H9 (cell line): ENCODE data around the gene EIF2B5. TPM values are rescaled to one million over a fixed set of nuclear protein-coding genes. Genes with fewer than 3 reads are reported as not detected.
"Not testable (repeated sequence)": the region's sequence is repeated elsewhere in the genome, so short reads cannot be mapped to it uniquely, and the experiment has no call there.

Experiments used
- DNase-seq: peaks from one replicate; pipeline ENCODE4 v3.0.0-alpha.2; 2017
- H2AFZ ChIP-seq: one replicate; pipeline ENCODE4 v1.6.1; 2013; ENCODE audit warnings: mild to moderate bottlenecking, low read length, control low read depth, moderate library complexity
- H2AK5ac ChIP-seq: 2 replicates; pipeline ENCODE4 v1.6.1; 2013; ENCODE audit warnings: low read length, control low read depth, mixed read lengths; ENCODE audit not compliant: insufficient read length
- H2BK120ac ChIP-seq: one replicate; pipeline ENCODE4 v1.6.1; 2013; ENCODE audit warnings: low read depth, mild to moderate bottlenecking, low read length, control low read depth, inconsistent platforms; ENCODE audit not compliant: poor library complexity, severe bottlenecking
- H2BK12ac ChIP-seq: 2 replicates; pipeline ENCODE4 v1.6.1; 2013; ENCODE audit warnings: low read length, control low read depth, mixed read lengths, low read depth; ENCODE audit not compliant: insufficient read length
- H2BK15ac ChIP-seq: 2 replicates; pipeline ENCODE4 v1.6.1; 2013; ENCODE audit warnings: low read depth, low read length, control low read depth
- H2BK20ac ChIP-seq: one replicate; pipeline ENCODE4 v1.6.1; 2013; ENCODE audit warnings: low read depth, mild to moderate bottlenecking, low read length, control low read depth, inconsistent platforms; ENCODE audit not compliant: poor library complexity, severe bottlenecking
- H2BK5ac ChIP-seq: 2 replicates; pipeline ENCODE4 v1.6.1; 2013; ENCODE audit warnings: low read length, control low read depth, mixed read lengths; ENCODE audit not compliant: insufficient read length
- H3K14ac ChIP-seq: 2 replicates; pipeline ENCODE4 v1.6.1; 2013; ENCODE audit warnings: low read length, control low read depth; ENCODE audit not compliant: insufficient read depth
- H3K18ac ChIP-seq: 2 replicates; pipeline ENCODE4 v1.6.1; 2013; ENCODE audit warnings: low read depth, mild to moderate bottlenecking, mixed read lengths, low read length, control low read depth; ENCODE audit not compliant: insufficient read length
- H3K23ac ChIP-seq: 2 replicates; pipeline ENCODE4 v1.6.1; 2013; ENCODE audit warnings: low read length, control low read depth, mixed read lengths, low read depth; ENCODE audit not compliant: insufficient read length
- H3K23me2 ChIP-seq: 2 replicates; pipeline ENCODE4 v1.6.1; 2013; ENCODE audit warnings: low read depth, mild to moderate bottlenecking, mixed read lengths, low read length, control low read depth; ENCODE audit not compliant: insufficient read length, poor library complexity, severe bottlenecking
- H3K27ac ChIP-seq: 2 replicates; pipeline ENCODE4 v1.5.1; 2013; ENCODE audit warnings: low read length, control low read depth, mixed read lengths, low read depth; ENCODE audit not compliant: insufficient read length
- H3K27me3 ChIP-seq: 2 replicates; pipeline ENCODE4 v1.6.1; 2013; ENCODE audit warnings: low read length, control low read depth, inconsistent platforms; ENCODE audit not compliant: insufficient read depth
- H3K4ac ChIP-seq: 2 replicates; pipeline ENCODE4 v1.6.1; 2013; ENCODE audit warnings: low read depth, mild to moderate bottlenecking, control low read depth, inconsistent platforms, low read length, moderate library complexity
- H3K4me1 ChIP-seq: 2 replicates; pipeline ENCODE4 v1.6.1; 2013; ENCODE audit warnings: low read length, control low read depth, inconsistent platforms; ENCODE audit not compliant: insufficient read depth
- H3K4me2 ChIP-seq: 2 replicates; pipeline ENCODE4 v1.6.1; 2013; ENCODE audit warnings: low read length, control low read depth, mixed read lengths; ENCODE audit not compliant: insufficient read length, insufficient read depth
- H3K56ac ChIP-seq: 2 replicates; pipeline ENCODE4 v1.6.1; 2013; ENCODE audit warnings: low read depth, mild to moderate bottlenecking, mixed read lengths, low read length, control low read depth; ENCODE audit not compliant: insufficient read length
- H3K79me1 ChIP-seq: 2 replicates; pipeline ENCODE4 v1.6.1; 2013; ENCODE audit warnings: low read depth, mild to moderate bottlenecking, moderate library complexity, low read length, control low read depth, inconsistent platforms; ENCODE audit not compliant: insufficient read depth, poor library complexity, severe bottlenecking
- H3K79me2 ChIP-seq: 2 replicates; pipeline ENCODE4 v1.6.1; 2013; ENCODE audit warnings: low read length, control low read depth, inconsistent platforms; ENCODE audit not compliant: insufficient read depth
- H3K9ac ChIP-seq: 2 replicates; pipeline ENCODE4 v1.6.1; 2013; ENCODE audit warnings: low read length, control low read depth, mixed read lengths; ENCODE audit not compliant: insufficient read length; ENCODE audit errors: extremely low read depth
- H3K9me3 ChIP-seq: one replicate; pipeline ENCODE4 v1.6.1; 2013; ENCODE audit warnings: low read depth, low read length, inconsistent platforms; ENCODE audit not compliant: control insufficient read depth
- H3T11ph ChIP-seq: one replicate; pipeline ENCODE4 v1.6.1; 2013; ENCODE audit warnings: mild to moderate bottlenecking, low read length, control low read depth, inconsistent platforms
- H4K20me1 ChIP-seq: one replicate; pipeline ENCODE4 v1.6.1; 2013; ENCODE audit not compliant: control insufficient read depth, insufficient read length, insufficient read depth
- H4K5ac ChIP-seq: 2 replicates; pipeline ENCODE4 v1.6.1; 2013; ENCODE audit warnings: low read depth, mild to moderate bottlenecking, mixed read lengths, low read length, control low read depth; ENCODE audit not compliant: insufficient read length
- H4K8ac ChIP-seq: replicated peaks from 2 replicates; pipeline ENCODE4 v1.6.1; 2013; ENCODE audit warnings: low read length, control low read depth, mixed read lengths, low read depth; ENCODE audit not compliant: insufficient read length
- H4K91ac ChIP-seq: 2 replicates; pipeline ENCODE4 v1.6.1; 2013; ENCODE audit warnings: low read depth, mild to moderate bottlenecking, moderate library complexity, mixed read lengths, low read length, control low read depth; ENCODE audit not compliant: insufficient read length
- H3K27ac Mint-ChIP-seq, 3 experiments: 2 replicates in 2 of 3; 3 replicates in 1 of 3; pipeline ENCODE4 v1.8.0; 2020 to 2021; ENCODE audit warnings: mixed read lengths in 3 of 3, mild to moderate bottlenecking in 1 of 3, moderate library complexity in 1 of 3
- H3K27me3 Mint-ChIP-seq: 2 replicates; pipeline ENCODE4 v1.8.0; 2021; ENCODE audit warnings: low read depth, mild to moderate bottlenecking, moderate library complexity, mixed read lengths
- H3K36me3 Mint-ChIP-seq, 3 experiments: 2 replicates in 2 of 3; 3 replicates in 1 of 3; pipeline ENCODE4 v1.8.0; 2020 to 2021; ENCODE audit warnings: low read depth in 3 of 3, mixed read lengths in 3 of 3; ENCODE audit not compliant: insufficient read depth in 1 of 3
- H3K4me1 Mint-ChIP-seq, 2 experiments: 2 replicates each; pipeline ENCODE4 v1.8.0; 2020; ENCODE audit warnings: mixed read lengths in 2 of 2
- H3K4me3 Mint-ChIP-seq, 2 experiments: 2 replicates in 1 of 2; 3 replicates in 1 of 2; pipeline ENCODE4 v1.8.0; 2020 to 2021; ENCODE audit warnings: mild to moderate bottlenecking in 2 of 2, mixed read lengths in 2 of 2, moderate library complexity in 1 of 2
- H3K9me3 Mint-ChIP-seq, 2 experiments: 2 replicates in 1 of 2; 3 replicates in 1 of 2; pipeline ENCODE4 v1.8.0; 2020; ENCODE audit warnings: mild to moderate bottlenecking in 2 of 2, mixed read lengths in 2 of 2, moderate library complexity in 1 of 2
- CTCF ChIP-seq: fragments of 200-600 bp; sonication (generic); conservative IDR thresholded peaks from 3 replicates; pipeline ENCODE4 v1.8.0; 2021; ENCODE audit warnings: antibody characterized with exemption, mild to moderate bottlenecking
- WGBS: extraction: QIAGEN DNeasy Blood & Tissue Kit; methylation state at CpG from one replicate; pipeline ENCODE4 v1.1.7; 2013; ENCODE audit warnings: missing lambda C conversion rate, low lambda C conversion rate, mixed read lengths; ENCODE audit not compliant: insufficient read length; ENCODE audit errors: extremely low coverage; 5-methylcytosine and 5-hydroxymethylcytosine counted together
- total RNA-seq: library from RNA; stranded (reverse); gene quantifications from 2 replicates; pipeline ENCODE4 v1.2.1, GENCODE V29; 2021

The EIF2B5 gene
- total RNA-seq, 1 experiment from 2014 or later = 42.0 TPM

DNA sequence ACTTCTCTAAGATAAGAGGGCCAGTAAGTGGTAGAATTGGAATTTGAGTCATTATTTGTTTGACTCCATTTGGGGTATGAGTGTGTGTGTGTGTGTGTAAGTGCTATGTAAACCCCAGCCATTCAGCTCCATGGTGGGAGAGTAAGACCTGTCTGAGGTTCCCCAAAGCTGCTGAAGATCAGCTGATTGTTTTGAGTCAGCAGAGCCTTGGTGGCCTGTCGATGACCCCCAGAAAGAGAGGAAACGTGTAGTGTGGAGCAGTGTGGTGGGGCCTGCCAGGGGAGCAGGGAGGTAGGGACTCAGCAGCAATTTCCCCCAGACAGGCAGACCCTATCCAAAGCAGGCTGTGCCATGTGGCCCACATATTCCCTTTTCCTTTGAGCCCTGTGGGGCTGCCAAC lies 25.3 kb downstream of the EIF2B5 start:
- H3K27me3 ChIP-seq = no peaks in the 10 kb centered on the region
- Mint-ChIP-seq H3K27ac (no peak overlapping the region; a peak in 1 of 7 replicates), H3K27me3 (no peaks in the 10 kb centered on the region), H3K4me1 (peaks cover 9 to 14% of the 10 kb centered on the region in 2 experiments), H3K9me3 (no peaks in the 10 kb centered on the region), H3K36me3 (peaks cover 19 to 40% (median 33%) of the 10 kb centered on the region in 3 experiments; a peak in 6 of 7 replicates), H3K4me3 (no peak overlapping the region)
- no peak overlapping the region for H2BK120ac ChIP-seq
- no peak overlapping the region for H2BK15ac ChIP-seq
- no peak overlapping the region for H3K4ac ChIP-seq
- H3K23me2 ChIP-seq = peaks cover 6% of the 10 kb centered on the region
- H4K8ac ChIP-seq = no peak overlapping the region
- H3K4me1 ChIP-seq = no peaks in the 10 kb centered on the region; the same call in 1 of the 2 replicates
- no peak overlapping the region for H3K18ac ChIP-seq
- H3K9me3 ChIP-seq = no peaks in the 10 kb centered on the region
- DNase-seq = no peak
- no peak overlapping the region for H3K14ac ChIP-seq
- H2AK5ac ChIP-seq = no peak overlapping the region
- no peak overlapping the region for H3K56ac ChIP-seq
- H3K4me2 ChIP-seq = no peak overlapping the region
- H3K23ac ChIP-seq = no peak overlapping the region
- no peak for TF ChIP-seq CTCF
- H2BK5ac ChIP-seq = no peak overlapping the region
- peaks cover 3% of the 10 kb centered on the region for H3K79me1 ChIP-seq
- no peak overlapping the region for H2BK20ac ChIP-seq
- H3K9ac ChIP-seq = no peak overlapping the region
- H4K5ac ChIP-seq = no peak overlapping the region
- H2BK12ac ChIP-seq = no peak overlapping the region
- no peak overlapping the region for H4K91ac ChIP-seq
- H2AFZ ChIP-seq = no peak overlapping the region
- H3K79me2 ChIP-seq = peaks cover 23% of the 10 kb centered on the region; the same call in 1 of the 2 replicates
- WGBS = no CpG with 5 or more reads among the region's 2 CpGs
- no peaks in the 10 kb centered on the region for H4K20me1 ChIP-seq
- no peak overlapping the region for H3K27ac ChIP-seq
- H3T11ph ChIP-seq = no peak overlapping the region

GRCh38 chr3:184162571-184163070 lies 27.5 kb downstream of the EIF2B5 start:
- peaks cover 28 to 61% (median 55%) of the 10 kb centered on the region in 3 experiments; a peak in 6 of 7 replicates for H3K36me3 Mint-ChIP-seq
- H3K18ac ChIP-seq, H3K4me3 Mint-ChIP-seq, H3K14ac ChIP-seq, H3K23ac ChIP-seq, H3K27me3 Mint-ChIP-seq, H4K20me1 ChIP-seq, H3K27me3 ChIP-seq, H2BK12ac ChIP-seq, H3K4me2 ChIP-seq, H3K9me3 Mint-ChIP-seq, H2BK5ac ChIP-seq, H2AK5ac ChIP-seq, H2BK120ac ChIP-seq, H3K9me3 ChIP-seq, H2BK15ac ChIP-seq, H2BK20ac ChIP-seq, H3K56ac ChIP-seq, H4K91ac ChIP-seq, H3T11ph ChIP-seq, H3K4me1 ChIP-seq, H2AFZ ChIP-seq, H3K23me2 ChIP-seq, H4K8ac ChIP-seq, H3K79me1 ChIP-seq, H4K5ac ChIP-seq, H3K4me1 Mint-ChIP-seq, H3K4ac ChIP-seq, H3K27ac Mint-ChIP-seq, DNase-seq, H3K27ac ChIP-seq, H3K9ac ChIP-seq: not testable (repeated sequence)
- H3K79me2 ChIP-seq = peaks cover 15% of the 10 kb centered on the region; the same call in 1 of the 2 replicates
- no CpG with 5 or more reads among the region's 8 CpGs for WGBS
